Epithelial cell of proximal tubule (primary cell): ENCODE data around the gene CYB5D1. TPM values are rescaled to one million over a fixed set of nuclear protein-coding genes. Genes with fewer than 3 reads are reported as not detected.
"Not testable (repeated sequence)": the region's sequence is repeated elsewhere in the genome, so short reads cannot be mapped to it uniquely, and the experiment has no call there.

ENCODE experiments used
- DNase-seq: peaks from one replicate; pipeline ENCODE4 v3.0.0-alpha.2; 2011; ENCODE audit warnings: low read depth
- H3K4me3 ChIP-seq: 2 replicates; pipeline ENCODE4 v1.5.1; 2011; ENCODE audit warnings: low read depth, mild to moderate bottlenecking, low read length
- total RNA-seq: library from RNA; depleted of rRNA; stranded (reverse); fragments of >200 nt; gene quantifications from 2 replicates; pipeline ENCODE4 v1.2.3, GENCODE V29; 2015
- TF ChIP-seq, protein P1 (sequence below): conservative IDR thresholded peaks from 2 replicates; pipeline ENCODE4 v1.5.1; 2012; ENCODE audit warnings: low read depth, mild to moderate bottlenecking, low read length

The CYB5D1 gene
- total RNA-seq, 1 donor from 2014 or later: 5.1 TPM

DNA sequence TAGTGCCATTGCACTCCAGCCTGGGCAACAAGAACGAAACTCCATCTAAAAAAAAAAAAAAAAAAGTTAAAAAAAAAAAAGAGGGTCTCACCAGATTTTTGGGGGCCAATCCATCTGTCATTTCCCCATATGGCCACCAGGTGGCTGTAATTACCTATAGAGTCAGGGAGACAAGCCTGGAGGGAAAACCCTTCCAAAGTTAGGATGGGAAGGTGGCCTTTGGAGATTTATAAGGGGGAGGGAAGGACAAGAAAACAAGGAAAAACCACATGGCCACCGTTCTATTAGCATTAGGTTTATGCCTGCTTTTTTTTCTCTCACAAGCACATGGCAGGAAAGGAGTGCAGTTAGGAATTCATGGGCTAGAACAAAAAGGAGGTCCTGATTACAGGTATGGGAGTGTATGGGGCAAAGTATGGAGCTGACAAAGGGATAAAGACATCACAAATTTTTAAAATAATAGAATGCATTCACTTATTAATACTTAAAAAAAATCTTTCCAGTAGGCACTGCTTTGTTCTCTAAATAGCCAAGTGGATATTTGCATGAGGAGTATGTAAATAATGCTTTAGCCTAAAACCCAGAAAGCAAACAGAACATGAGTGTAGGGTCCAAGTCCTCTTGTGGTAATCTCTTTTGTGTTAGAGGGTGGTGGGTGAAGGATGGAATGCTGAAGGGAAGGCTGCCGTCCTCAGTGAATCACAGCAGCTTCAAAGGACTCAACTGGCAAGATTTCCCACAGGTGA, 5.1 kb downstream of the CYB5D1 start:
- no peak for DNase-seq
- TF ChIP-seq, protein P1, sequence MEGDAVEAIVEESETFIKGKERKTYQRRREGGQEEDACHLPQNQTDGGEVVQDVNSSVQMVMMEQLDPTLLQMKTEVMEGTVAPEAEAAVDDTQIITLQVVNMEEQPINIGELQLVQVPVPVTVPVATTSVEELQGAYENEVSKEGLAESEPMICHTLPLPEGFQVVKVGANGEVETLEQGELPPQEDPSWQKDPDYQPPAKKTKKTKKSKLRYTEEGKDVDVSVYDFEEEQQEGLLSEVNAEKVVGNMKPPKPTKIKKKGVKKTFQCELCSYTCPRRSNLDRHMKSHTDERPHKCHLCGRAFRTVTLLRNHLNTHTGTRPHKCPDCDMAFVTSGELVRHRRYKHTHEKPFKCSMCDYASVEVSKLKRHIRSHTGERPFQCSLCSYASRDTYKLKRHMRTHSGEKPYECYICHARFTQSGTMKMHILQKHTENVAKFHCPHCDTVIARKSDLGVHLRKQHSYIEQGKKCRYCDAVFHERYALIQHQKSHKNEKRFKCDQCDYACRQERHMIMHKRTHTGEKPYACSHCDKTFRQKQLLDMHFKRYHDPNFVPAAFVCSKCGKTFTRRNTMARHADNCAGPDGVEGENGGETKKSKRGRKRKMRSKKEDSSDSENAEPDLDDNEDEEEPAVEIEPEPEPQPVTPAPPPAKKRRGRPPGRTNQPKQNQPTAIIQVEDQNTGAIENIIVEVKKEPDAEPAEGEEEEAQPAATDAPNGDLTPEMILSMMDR: peak; percentile 74

DNA sequence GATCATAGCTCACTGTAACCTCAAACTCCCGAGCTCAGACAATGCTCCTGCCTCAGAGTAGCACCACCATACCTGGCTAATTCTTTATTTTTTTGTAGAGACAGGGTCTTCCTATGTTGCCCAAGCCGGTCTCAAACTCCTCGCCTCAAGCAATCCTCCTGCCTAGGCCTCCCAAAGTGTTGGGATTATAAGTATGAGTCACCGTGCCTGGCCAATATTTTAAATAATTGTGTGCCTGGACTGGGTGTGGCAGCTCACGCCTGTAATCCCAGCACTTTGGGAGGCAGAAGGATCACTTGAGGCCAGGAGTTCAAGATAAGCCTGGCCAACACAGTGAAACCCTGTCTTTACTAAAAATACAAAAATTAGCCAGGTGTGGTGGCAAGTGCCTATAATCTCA, 6.6 kb downstream of the CYB5D1 start:
- not testable (repeated sequence) for DNase-seq, H3K4me3 ChIP-seq

More for the DNA sequence above, 5.1 kb downstream of the CYB5D1 start:
- no peak overlapping the region for H3K4me3 ChIP-seq

DNA sequence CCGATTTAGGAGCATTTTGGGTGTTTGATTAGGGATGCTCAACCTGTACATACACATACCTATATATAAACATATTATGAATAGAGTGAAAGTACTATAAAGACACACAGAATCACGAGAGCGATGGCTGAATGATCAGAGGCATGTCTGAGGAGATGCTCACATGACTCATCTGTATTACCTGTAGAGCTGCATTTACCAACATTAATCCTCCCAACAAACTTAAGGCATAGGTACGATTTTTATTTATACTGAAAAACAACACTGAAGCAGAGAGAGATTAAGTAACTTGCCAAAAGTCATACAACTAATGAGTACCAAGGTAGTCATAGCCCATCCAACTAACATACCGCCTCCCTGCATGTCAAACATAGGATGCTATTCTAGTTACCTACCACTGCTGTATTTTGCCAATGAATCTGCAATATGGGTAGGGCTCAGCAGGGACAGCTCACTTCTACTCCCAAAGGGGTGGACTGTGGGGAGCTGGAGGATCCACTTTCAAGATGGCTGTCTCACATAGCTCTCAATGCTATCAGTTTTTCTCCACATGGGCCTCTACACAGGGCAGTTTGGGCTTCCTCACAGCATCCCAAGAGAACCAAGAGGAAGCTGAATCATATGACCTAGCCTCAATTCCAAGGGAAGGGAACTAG, 7.3 kb downstream of the CYB5D1 start:
- no peak for DNase-seq

DNA sequence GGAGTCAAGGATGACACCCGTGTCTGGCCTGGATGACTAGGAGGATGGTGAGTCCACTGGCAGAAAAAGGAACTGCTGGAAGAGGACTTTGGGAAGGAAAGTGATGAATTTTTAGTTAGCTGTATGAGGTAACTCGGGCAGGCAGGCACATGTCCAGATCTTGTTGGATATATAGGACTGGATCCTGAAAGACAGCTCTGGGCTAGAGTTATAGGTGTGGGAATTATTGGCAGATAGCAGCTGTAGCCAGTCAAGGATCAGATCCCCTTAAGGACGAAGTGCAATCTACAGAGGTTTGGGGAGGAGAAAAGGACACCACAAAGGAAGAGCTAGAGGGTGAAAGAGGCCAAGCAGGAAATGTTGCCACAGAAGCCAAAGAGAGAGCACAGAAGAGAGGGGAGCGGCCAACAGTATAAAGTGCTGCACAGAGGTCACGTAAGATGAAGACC, 10.1 kb downstream of the CYB5D1 start:
- TF ChIP-seq, protein P1: no peak
- no peak overlapping the region for H3K4me3 ChIP-seq
- DNase-seq: no peak

More for the DNA sequence above, 7.3 kb downstream of the CYB5D1 start:
- no peak overlapping the region for H3K4me3 ChIP-seq
- TF ChIP-seq, protein P1: no peak

DNA sequence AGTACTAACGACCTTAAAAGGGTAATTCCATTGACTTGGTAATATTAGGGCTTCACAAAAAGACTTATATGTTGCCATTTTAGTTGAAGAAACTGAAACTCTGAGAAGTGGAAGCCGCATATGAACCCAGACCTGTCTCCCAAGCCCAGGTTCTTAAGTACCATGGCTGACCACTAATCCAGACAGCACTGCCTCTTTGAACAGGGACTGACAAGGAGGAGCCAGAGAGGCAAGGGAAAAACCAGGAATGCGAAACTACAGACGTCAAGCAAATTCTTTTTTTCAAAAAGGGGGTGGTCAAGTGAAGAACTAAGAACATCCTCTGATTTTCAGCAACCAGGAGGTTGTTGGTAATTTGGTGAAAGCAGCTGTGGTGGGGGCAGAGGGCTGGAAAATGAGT, 15.2 kb downstream of the CYB5D1 start:
- DNase-seq: no peak
- H3K4me3 ChIP-seq: no peak overlapping the region
- TF ChIP-seq, protein P1: no peak

DNA sequence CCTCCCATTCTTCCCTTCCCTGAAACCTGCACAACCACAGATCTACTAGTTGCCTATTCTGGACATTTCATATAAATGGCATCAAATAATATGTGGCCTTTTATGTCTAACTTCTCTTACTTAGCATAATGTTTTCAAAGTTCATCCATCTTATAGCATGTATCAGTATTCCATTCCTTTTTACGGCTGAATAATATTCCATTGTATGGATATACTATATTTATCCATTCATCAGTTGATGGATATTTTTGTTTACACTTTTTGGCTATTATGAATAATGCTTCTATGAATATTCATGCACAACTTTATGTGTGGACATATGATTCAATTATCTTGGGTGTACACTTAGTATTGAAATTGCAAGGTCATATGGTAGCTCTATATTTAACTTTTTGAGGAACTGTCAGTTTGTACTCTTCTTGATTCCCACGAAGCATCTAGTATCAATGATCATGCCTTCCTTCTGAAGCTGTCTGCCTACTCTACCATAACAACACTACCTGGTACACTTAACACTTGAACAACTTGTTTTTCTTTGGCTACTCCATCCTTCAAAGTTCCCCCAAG, 18.1 kb downstream of the CYB5D1 start:
- no peak for DNase-seq
- no peak overlapping the region for H3K4me3 ChIP-seq
- TF ChIP-seq, protein P1: no peak

DNA sequence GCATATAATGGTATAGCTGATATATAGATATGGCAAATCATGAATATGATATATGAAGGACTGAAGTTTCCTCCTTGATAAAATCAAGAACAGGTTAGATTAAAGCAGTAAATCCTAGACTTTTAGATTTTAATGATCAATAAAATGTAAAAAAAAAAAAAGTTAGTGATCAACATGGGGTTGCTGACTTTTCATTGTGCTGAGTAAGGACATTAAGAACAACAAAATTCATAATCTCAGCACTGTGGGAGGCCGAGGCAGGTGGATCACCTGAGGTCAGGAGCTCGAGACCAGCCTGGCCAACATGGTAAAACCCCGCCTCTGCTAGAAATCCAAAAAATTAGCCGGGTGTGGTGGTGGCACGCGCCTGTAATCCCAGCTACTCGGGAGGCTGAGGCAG, 20.4 kb downstream of the CYB5D1 start:
- TF ChIP-seq, protein P1: no peak
- no peak for DNase-seq
- H3K4me3 ChIP-seq: no peak overlapping the region
